ENCODE measurements around the gene PSMB11. TPM values are rescaled to one million over a fixed set of nuclear protein-coding genes. Genes with fewer than 3 reads are reported as not detected.

PSMB11 gene
- total RNA-seq, 1 experiment from 2014 or later = not detected

DNA sequence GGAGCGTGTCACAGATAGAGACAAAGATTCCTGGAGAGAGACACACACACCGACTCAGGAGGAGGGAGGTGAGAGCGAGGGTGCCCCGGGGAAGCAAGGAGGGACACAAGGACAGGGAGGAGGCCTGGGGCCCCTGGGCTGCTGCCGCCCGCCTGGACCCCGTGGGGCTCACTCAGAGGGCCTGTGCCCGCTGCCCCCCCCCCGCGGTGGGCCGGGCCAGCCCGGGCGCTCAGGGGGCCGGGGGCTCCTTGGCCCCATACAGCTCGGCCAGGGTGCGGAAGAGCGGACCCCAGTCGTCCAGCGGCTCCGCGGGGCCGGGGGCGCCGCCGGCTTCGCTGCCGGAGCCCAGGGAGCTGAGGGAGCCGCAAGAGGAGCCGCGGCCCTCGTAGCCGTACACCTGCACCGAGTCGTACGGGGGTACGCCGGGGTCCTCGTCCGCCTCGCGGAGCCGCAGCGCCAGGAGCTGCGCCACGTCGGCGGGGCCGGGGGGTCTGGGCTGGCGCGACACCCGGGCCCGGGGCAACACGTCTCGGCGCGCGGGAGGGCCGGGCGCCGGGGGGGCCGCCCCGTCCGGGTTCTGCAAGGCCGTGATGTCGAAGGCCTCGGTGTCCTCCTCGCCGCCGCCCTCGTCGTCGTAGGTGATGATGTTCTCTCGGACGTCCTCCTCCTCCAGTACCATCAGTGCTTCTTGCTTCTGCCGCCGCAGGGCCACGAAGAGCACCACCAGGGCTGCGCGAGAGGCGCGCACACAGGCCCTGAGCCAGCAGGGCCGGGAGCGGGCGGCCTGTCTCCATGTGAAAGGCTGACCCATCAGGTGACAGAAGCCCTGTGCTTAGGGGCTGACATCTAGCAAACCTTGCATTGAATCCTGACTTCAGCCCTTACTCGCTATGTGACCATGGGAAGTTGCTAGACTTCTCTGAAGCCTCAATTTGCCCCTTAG lies 6.0 kb downstream of the PSMB11 start:
- Histone ChIP-seq H3K4me3 (replicated peaks in 1 of 2; ENCODE audit: low read depth in 1 of 2, low read length in 2 of 2) (no peak overlapping the region), H3K9me3 (ENCODE audit: control insufficient read depth in 1 of 2, insufficient read depth in 1 of 2, low read depth in 1 of 2, low read length in 2 of 2) (no peaks in the 10 kb centered on the region), H3K9me2 (ENCODE audit: insufficient read depth) (no peaks in the 10 kb centered on the region), H3K27me3 (ENCODE audit: insufficient read depth, low read length) (no peaks in the 10 kb centered on the region), H3K9ac (ENCODE audit: low read length) (no peak overlapping the region), H3K79me2 (ENCODE audit: insufficient read depth, low read length) (no peaks in the 10 kb centered on the region), H3K27ac (ENCODE audit: low read depth, low read length) (no peak overlapping the region), H4K20me1 (ENCODE audit: insufficient read depth) (no peaks in the 10 kb centered on the region), H3K4me2 (ENCODE audit: low read length) (no peak overlapping the region), H3K36me3 (ENCODE audit: control insufficient read depth in 1 of 2, insufficient read depth in 2 of 2, low read length in 2 of 2) (no peaks in the 10 kb centered on the region), H3K4me1 (ENCODE audit: control insufficient read depth in 1 of 2, insufficient read depth in 2 of 2, low read length in 2 of 2) (peaks cover 0 to 5% of the 10 kb centered on the region in 2 experiments; a peak in 1 of 4 replicates), H2AFZ (ENCODE audit: low read depth, low read length, poor library complexity, severe bottlenecking) (no peak overlapping the region)
- TF ChIP-seq EZH2 (IDR thresholded peaks at IDR 0.05) (no peak), JUND (IDR thresholded peaks at IDR 0.05) (no peak), CEBPB (IDR thresholded peaks at IDR 0.05; ENCODE audit: low read depth) (no peak), ZNF274 (IDR thresholded peaks at IDR 0.05; ENCODE audit: low read depth, low read length) (no peak), EZH2phosphoT487 (IDR thresholded peaks at IDR 0.05; ENCODE audit: borderline replicate concordance) (no peak), SP1 (IDR thresholded peaks at IDR 0.05; ENCODE audit: low read depth) (no peak), POLR2A (IDR thresholded peaks at IDR 0.05; ENCODE audit: borderline replicate concordance, extremely low read depth, insufficient read depth, insufficient read length) (no peak), EGR1 (IDR thresholded peaks at IDR 0.05; ENCODE audit: low read depth) (no peak), YY1 (IDR thresholded peaks at IDR 0.05; ENCODE audit: extremely low read depth, insufficient replicate concordance, low read depth, low read length) (no peak), ELF1 (IDR thresholded peaks at IDR 0.05; ENCODE audit: borderline replicate concordance, low read depth) (no peak), POLR2AphosphoS5 (IDR thresholded peaks at IDR 0.05; ENCODE audit: low read depth, low read length) (no peak)
- TF ChIP-seq, protein P1, sequence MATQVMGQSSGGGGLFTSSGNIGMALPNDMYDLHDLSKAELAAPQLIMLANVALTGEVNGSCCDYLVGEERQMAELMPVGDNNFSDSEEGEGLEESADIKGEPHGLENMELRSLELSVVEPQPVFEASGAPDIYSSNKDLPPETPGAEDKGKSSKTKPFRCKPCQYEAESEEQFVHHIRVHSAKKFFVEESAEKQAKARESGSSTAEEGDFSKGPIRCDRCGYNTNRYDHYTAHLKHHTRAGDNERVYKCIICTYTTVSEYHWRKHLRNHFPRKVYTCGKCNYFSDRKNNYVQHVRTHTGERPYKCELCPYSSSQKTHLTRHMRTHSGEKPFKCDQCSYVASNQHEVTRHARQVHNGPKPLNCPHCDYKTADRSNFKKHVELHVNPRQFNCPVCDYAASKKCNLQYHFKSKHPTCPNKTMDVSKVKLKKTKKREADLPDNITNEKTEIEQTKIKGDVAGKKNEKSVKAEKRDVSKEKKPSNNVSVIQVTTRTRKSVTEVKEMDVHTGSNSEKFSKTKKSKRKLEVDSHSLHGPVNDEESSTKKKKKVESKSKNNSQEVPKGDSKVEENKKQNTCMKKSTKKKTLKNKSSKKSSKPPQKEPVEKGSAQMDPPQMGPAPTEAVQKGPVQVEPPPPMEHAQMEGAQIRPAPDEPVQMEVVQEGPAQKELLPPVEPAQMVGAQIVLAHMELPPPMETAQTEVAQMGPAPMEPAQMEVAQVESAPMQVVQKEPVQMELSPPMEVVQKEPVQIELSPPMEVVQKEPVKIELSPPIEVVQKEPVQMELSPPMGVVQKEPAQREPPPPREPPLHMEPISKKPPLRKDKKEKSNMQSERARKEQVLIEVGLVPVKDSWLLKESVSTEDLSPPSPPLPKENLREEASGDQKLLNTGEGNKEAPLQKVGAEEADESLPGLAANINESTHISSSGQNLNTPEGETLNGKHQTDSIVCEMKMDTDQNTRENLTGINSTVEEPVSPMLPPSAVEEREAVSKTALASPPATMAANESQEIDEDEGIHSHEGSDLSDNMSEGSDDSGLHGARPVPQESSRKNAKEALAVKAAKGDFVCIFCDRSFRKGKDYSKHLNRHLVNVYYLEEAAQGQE (IDR thresholded peaks at IDR 0.05; ENCODE audit: low read depth) = no peak
- TF ChIP-seq, protein P2, sequence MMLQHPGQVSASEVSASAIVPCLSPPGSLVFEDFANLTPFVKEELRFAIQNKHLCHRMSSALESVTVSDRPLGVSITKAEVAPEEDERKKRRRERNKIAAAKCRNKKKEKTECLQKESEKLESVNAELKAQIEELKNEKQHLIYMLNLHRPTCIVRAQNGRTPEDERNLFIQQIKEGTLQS (IDR thresholded peaks at IDR 0.05) = no peak
- POLR2A ChIA-PET = no interaction called here
- intact Hi-C loops (cut with micrococcal nuclease) = no loop called here
- BruUV-seq (replicated peaks) = no TSS peak
- CTCF ChIA-PET = no interaction called here
- ATAC-seq (no peak), DNase-seq (ENCODE audit: low read depth, low spot score) (no peak)
- RAD21 ChIA-PET (ENCODE audit: low non-redundant PET in 1 of 2, low total read pairs in 2 of 2, uncharacterized antibody in 2 of 2, unreplicated experiment in 2 of 2) = no interaction called here
